Esophagus muscularis mucosa (tissue), 4 donors: Measurements from ENCODE around the gene FUCA1. TPM values are rescaled to one million over a fixed set of nuclear protein-coding genes. Genes with fewer than 3 reads are reported as not detected.
"Not testable (repeated sequence)": the region's sequence is repeated elsewhere in the genome, so short reads cannot be mapped to it uniquely, and the experiment has no call there.

Source experiments
- DNase-seq: peaks from one replicate; pipeline ENCODE4 v3.0.0-alpha.2; 2017; ENCODE audit errors: extremely low spot score
- H3K27ac ChIP-seq, 4 donors: fragments of 200-600 bp; sonication (generic); replicated peaks in 1 of 4; 1 replicate in 3 of 4; 2 replicates in 1 of 4; pipeline ENCODE4 v1.5.1; 2016 to 2019; ENCODE audit warnings: mild to moderate bottlenecking in 1 of 4
- H3K27me3 ChIP-seq, 4 donors: fragments of 200-600 bp; sonication (generic); one replicate each; pipeline versions ENCODE4 v1.5.1 to v1.6.0; 2016 to 2019
- H3K36me3 ChIP-seq, 4 donors: fragments of 200-600 bp; sonication (generic); one replicate each; pipeline ENCODE4 v1.5.1; 2016 to 2019
- H3K4me1 ChIP-seq, 4 donors: fragments of 200-600 bp; sonication (generic); one replicate each; pipeline ENCODE4 v1.5.1; 2016 to 2019
- H3K4me3 ChIP-seq, 4 donors: fragments of 200-600 bp; sonication (generic); 1 replicate in 2 of 4; 2 replicates in 2 of 4; pipeline ENCODE4 v1.5.1; 2016 to 2019; ENCODE audit warnings: mild to moderate bottlenecking in 4 of 4, moderate library complexity in 1 of 4
- H3K9me3 ChIP-seq, 4 donors: fragments of 200-600 bp; sonication (generic); 1 replicate in 3 of 4; 2 replicates in 1 of 4; pipeline ENCODE4 v1.5.1; 2016 to 2019
- EP300 ChIP-seq: sonication (generic); formaldehyde crosslinking; IDR thresholded peaks from one replicate; pipeline ENCODE4 v1.6.1; 2017; ENCODE audit warnings: antibody characterized with exemption
- POLR2A ChIP-seq: fragments of 450-650 bp; IDR thresholded peaks from one replicate; pipeline ENCODE4 v1.6.1; 2017; ENCODE audit warnings: antibody characterized with exemption, moderate library complexity, mild to moderate bottlenecking, low read depth
- POLR2AphosphoS5 ChIP-seq, 2 donors: sonication (generic); formaldehyde crosslinking; IDR thresholded peaks; one replicate each; pipeline ENCODE4 v1.6.1; 2017; ENCODE audit warnings: antibody characterized with exemption in 2 of 2
- WGBS: methylation state at CpG from one replicate; pipeline ENCODE4 v1.1.5; 2018; 5-methylcytosine and 5-hydroxymethylcytosine counted together
- intact Hi-C: fragments of 100-400 bp; cut with DNase I; formaldehyde crosslinking; loops from one replicate; pipeline ENCODE4 v1.15.1; 2023
- total RNA-seq, 4 donors: library from RNA; depleted of rRNA; stranded (reverse); fragments of >200 nt; gene quantifications; one replicate each; pipeline versions ENCODE4 v1.1.0 to v1.2.1, GENCODE V29; 2016
- TF ChIP-seq, protein P1 (sequence below), 3 experiments: fragments of 200-600 bp in 2 of 3; fragments of 450-650 bp in 1 of 3; sonication (generic) in 2 of 3; IDR thresholded peaks; one replicate each; pipeline ENCODE4 v1.5.1; 2017 to 2019; ENCODE audit warnings: antibody characterized with exemption in 3 of 3, mild to moderate bottlenecking in 2 of 3, moderate library complexity in 1 of 3

The FUCA1 gene
- total RNA-seq, 4 donors from 2014 or later, result 20.0 to 25.9 (median 25.2) TPM

DNA sequence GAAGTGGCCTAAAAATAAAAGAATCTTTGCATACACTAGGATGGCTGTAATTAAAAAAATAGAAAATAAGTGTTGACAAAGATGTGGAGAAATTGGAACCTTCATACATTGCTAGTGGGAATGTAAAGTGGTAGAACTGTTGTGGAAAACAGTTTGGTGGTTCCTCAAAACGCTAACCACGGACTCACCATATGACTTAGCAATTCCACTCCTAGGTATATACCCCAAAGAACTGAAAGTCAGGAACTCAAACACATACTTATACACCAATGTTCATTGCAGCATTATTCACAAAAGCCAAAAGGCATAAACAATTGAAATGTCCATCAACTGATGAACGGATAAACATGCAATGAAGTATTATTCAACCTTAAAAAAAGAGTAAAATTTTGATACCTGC is 32.1 kb downstream of the FUCA1 start:
- Histone ChIP-seq H3K4me3 (no peak overlapping the region), H3K27me3 (peaks cover 0 to 11% (median 0%) of the 10 kb centered on the region in 4 donors), H3K9me3 (no peaks in the 10 kb centered on the region), H3K4me1 (peaks cover 4 to 13% (median 12%) of the 10 kb centered on the region in 4 donors), H3K27ac (no peak overlapping the region), H3K36me3 (no peaks in the 10 kb centered on the region)
- no peak for DNase-seq
- TF ChIP-seq EP300 (no peak), POLR2A (no peak), POLR2AphosphoS5 (IDR thresholded peaks at IDR 0.05) (no peak)
- TF ChIP-seq, protein P1, sequence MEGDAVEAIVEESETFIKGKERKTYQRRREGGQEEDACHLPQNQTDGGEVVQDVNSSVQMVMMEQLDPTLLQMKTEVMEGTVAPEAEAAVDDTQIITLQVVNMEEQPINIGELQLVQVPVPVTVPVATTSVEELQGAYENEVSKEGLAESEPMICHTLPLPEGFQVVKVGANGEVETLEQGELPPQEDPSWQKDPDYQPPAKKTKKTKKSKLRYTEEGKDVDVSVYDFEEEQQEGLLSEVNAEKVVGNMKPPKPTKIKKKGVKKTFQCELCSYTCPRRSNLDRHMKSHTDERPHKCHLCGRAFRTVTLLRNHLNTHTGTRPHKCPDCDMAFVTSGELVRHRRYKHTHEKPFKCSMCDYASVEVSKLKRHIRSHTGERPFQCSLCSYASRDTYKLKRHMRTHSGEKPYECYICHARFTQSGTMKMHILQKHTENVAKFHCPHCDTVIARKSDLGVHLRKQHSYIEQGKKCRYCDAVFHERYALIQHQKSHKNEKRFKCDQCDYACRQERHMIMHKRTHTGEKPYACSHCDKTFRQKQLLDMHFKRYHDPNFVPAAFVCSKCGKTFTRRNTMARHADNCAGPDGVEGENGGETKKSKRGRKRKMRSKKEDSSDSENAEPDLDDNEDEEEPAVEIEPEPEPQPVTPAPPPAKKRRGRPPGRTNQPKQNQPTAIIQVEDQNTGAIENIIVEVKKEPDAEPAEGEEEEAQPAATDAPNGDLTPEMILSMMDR (IDR thresholded peaks at IDR 0.05), result no peak
- intact Hi-C loops, result no loop called here
- WGBS, result 73% methylated on average over 3 of the region's 3 CpGs

DNA sequence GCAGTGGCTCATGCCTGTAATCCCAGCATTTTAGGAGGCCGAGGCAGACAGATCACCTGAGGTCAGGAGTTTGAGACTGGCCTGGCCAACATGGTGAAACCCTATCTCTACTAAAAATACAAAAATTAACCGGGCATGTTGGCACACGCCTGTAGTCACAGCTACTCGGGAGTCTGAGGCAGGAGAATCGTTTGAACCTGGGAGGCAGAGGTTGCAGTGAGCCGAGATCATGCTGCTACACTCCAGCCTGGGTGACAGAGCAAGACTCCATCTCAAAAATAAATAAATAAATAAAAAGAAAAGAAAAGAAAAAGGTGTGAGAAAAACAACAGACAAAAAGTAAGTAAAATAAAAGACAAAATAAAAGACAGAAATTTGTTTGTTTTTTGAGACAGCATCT is 33.9 kb downstream of the FUCA1 start:
- H3K36me3 ChIP-seq, intact Hi-C loops, DNase-seq, H3K27ac ChIP-seq, H3K4me3 ChIP-seq, H3K9me3 ChIP-seq: not testable (repeated sequence)
- peaks cover 4 to 13% (median 12%) of the 10 kb centered on the region in 4 donors for H3K4me1 ChIP-seq
- peaks cover 0 to 11% (median 0%) of the 10 kb centered on the region in 4 donors for H3K27me3 ChIP-seq
- whole genome bisulfite sequencing, result 83% methylated on average over 6 of the region's 6 CpGs

DNA sequence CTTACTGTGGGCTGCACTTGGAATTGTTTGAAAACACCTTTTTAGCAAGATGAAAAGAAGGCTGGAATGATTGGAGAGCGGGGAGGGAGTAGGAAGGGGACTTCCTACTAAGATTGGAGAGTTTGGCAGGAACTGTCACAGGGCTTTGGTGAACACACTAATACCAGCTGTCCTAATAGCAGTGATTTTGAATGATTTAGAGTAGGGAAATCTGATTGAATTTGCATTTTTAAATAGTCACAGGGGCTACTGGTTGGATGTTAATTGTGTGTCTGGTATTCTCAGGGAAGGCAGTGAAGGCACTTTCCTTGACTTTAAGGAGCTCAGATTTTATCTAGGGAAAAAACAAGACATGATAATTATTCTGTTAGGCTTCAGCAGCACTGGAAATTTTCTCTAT is 40.4 kb downstream of the FUCA1 start:
- Histone ChIP-seq H3K36me3 (no peaks in the 10 kb centered on the region), H3K4me3 (no peak overlapping the region), H3K9me3 (no peaks in the 10 kb centered on the region), H3K27ac (no peak overlapping the region), H3K27me3 (no peaks in the 10 kb centered on the region), H3K4me1 (peaks cover 9 to 27% (median 13%) of the 10 kb centered on the region in 4 donors)
- WGBS, result 73% methylated on average over 1 of the region's 1 CpG
- TF ChIP-seq POLR2A (no peak), POLR2AphosphoS5 (IDR thresholded peaks at IDR 0.05) (no peak), EP300 (no peak)
- TF ChIP-seq, protein P1 (IDR thresholded peaks at IDR 0.05), result no peak
- intact Hi-C loops, result no loop called here
- no peak for DNase-seq

DNA sequence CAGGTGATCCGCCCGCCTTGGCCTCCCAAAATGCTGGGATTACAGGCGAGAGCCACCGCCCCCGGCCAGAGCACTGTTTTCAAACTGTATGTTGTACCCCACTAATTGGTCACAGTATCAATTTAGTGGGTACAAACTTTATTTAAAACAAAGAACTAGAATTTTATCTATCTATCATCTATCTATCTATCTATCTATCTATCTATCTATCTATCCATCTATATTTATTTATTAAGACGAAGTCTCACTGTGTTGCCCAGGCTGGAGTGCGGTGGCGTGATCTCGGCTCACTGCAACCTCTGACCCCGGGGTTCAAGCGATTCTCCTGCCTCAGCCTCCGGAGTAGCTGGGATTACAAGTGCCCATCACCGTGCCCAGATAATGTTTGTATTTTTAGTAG is 41.5 kb downstream of the FUCA1 start:
- H3K4me3 ChIP-seq, H3K27me3 ChIP-seq, H3K27ac ChIP-seq, DNase-seq, H3K36me3 ChIP-seq, intact Hi-C loops, H3K9me3 ChIP-seq: not testable (repeated sequence)
- WGBS, result 95% methylated on average over 13 of the region's 13 CpGs
- H3K4me1 ChIP-seq, result peaks cover 9 to 31% (median 13%) of the 10 kb centered on the region in 4 donors

DNA sequence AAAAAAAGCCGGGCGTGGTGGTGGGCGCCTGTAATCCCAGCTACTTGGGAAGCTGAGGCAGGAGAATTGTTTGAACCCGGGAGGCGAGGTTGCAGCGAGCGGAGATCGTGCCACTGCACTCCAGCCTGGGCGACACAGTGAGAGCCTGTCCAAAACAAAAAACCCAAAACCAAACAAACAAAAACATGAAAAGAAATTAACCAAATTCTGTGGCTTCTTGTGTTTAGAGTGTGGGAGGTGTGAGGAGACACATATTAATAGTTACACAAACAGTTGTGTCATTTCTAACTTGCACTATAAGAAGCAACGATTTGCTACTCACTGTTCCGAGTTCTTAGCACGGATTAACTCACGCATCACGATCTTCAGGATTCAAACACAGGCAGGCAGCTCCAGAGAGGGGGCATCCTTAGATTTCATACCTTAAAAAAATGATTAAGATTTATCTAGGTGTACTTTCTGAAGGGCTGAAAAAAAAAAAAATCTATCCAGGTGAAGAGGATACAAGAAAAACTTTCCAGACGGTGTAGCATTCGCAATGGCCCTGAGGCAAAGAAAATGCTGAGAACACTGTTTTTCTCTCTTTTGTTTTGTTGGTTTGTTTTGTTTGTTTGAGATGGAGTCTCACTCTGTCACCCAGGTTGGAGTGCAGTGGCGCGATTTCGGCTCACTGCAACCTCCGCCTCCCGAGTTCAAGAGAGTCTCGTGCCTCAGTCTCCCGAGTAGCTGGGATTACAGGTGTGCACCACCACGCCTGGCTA is 42.1 kb downstream of the FUCA1 start:
- H3K4me1 ChIP-seq, result peaks cover 9 to 31% (median 13%) of the 10 kb centered on the region in 4 donors
- intact Hi-C loops, result no loop called here
- TF ChIP-seq, protein P1 (IDR thresholded peaks at IDR 0.05), result no peak
- TF ChIP-seq EP300 (no peak), POLR2A (no peak), POLR2AphosphoS5 (IDR thresholded peaks at IDR 0.05) (no peak)
- no peaks in the 10 kb centered on the region for H3K36me3 ChIP-seq
- peak overlapping the region; percentile 81 to 99 (median 86) for H3K4me3 ChIP-seq
- no peaks in the 10 kb centered on the region for H3K9me3 ChIP-seq
- no peaks in the 10 kb centered on the region for H3K27me3 ChIP-seq
- H3K27ac ChIP-seq, result peak overlapping the region; percentile 92 to 96 (median 94)
- DNase-seq, result no peak
- 67% methylated on average over 24 of the region's 24 CpGs for WGBS
